Inferior parietal cortex (tissue), 1 donor: ENCODE measurements around the gene TMEM165.

Source experiments
- DNase-seq: peaks from one replicate; pipeline ENCODE4 v3.0.0-alpha.2; 2016; ENCODE audit errors: extremely low spot score

Gene TMEM165

GRCh38 chr4:55367084-55367722 is 28.6 kb upstream of the TMEM165 start:
- no peak for DNase-seq

- DNase-seq = no peak
Measured at GRCh38 chr4:55369968-55370367, 25.8 kb upstream of the TMEM165 start.

- DNase-seq = no peak
Measured at GRCh38 chr4:55372259-55372658, 23.5 kb upstream of the TMEM165 start.

GRCh38 chr4:55373461-55373860 is 22.3 kb upstream of the TMEM165 start:
- no peak for DNase-seq

GRCh38 chr4:55376698-55377097 is 19.1 kb upstream of the TMEM165 start:
- no peak for DNase-seq

GRCh38 chr4:55378617-55379467 is 16.9 kb upstream of the TMEM165 start:
- DNase-seq = no peak

GRCh38 chr4:55380576-55380975 is 15.2 kb upstream of the TMEM165 start:
- no peak for DNase-seq

- DNase-seq = no peak
Measured at GRCh38 chr4:55381502-55381901, 14.3 kb upstream of the TMEM165 start.

GRCh38 chr4:55382488-55383003 is 13.2 kb upstream of the TMEM165 start:
- DNase-seq = no peak

GRCh38 chr4:55385201-55385649 is 10.5 kb upstream of the TMEM165 start:
- DNase-seq = no peak

GRCh38 chr4:55386073-55386472 is 9.7 kb upstream of the TMEM165 start:
- DNase-seq = no peak

- peak; percentile 34 for DNase-seq
Measured at GRCh38 chr4:55386840-55387239, 8.9 kb upstream of the TMEM165 start.

GRCh38 chr4:55393461-55394320 is 2.1 kb upstream of the TMEM165 start:
- DNase-seq = no peak

- DNase-seq = no peak
Measured at GRCh38 chr4:55395218-55395528, 584 bp upstream of the TMEM165 start.

- DNase-seq = no peak
Measured at GRCh38 chr4:55396308-55397125, 760 bp downstream of the TMEM165 start.

- no peak for DNase-seq
Measured at GRCh38 chr4:55397126-55397436, 1.3 kb downstream of the TMEM165 start.

- DNase-seq = no peak
Measured at GRCh38 chr4:55397520-55398321, 2.0 kb downstream of the TMEM165 start.

GRCh38 chr4:55398461-55398860 is 2.7 kb downstream of the TMEM165 start:
- no peak for DNase-seq

- no peak for DNase-seq
Measured at GRCh38 chr4:55398966-55399365, 3.2 kb downstream of the TMEM165 start.

- no peak for DNase-seq
Measured at GRCh38 chr4:55399581-55399980, 3.8 kb downstream of the TMEM165 start.

GRCh38 chr4:55405073-55405472 is 9.3 kb downstream of the TMEM165 start:
- no peak for DNase-seq
